ENCODE measurements around the gene CHDH.

GRCh38 chr3:53799338-53799865 is 46.8 kb downstream of the CHDH start:
- TF ChIP-seq CTCF (conservative IDR thresholded peaks at IDR 0.05; ENCODE audit: low read length) (no peak), EZH2phosphoT487 (IDR thresholded peaks at IDR 0.05; ENCODE audit: borderline replicate concordance, low read depth, low read length) (no peak)
